Lower leg skin (tissue), 4 donors: ENCODE data around the gene PEX14. TPM values are rescaled to one million over a fixed set of nuclear protein-coding genes. Genes with fewer than 3 reads are reported as not detected.
"Not testable (repeated sequence)": the region's sequence is repeated elsewhere in the genome, so short reads cannot be mapped to it uniquely, and the experiment has no call there.

ENCODE experiments used
- DNase-seq, 2 donors: peaks; one replicate each; pipeline ENCODE4 v3.0.0-alpha.2; 2019; ENCODE audit warnings: low spot score in 2 of 2
- H3K4me3 ChIP-seq: fragments of 200-600 bp; sonication (generic); 2 replicates; pipeline ENCODE4 v1.5.1; 2017; ENCODE audit warnings: mild to moderate bottlenecking, low read depth; ENCODE audit not compliant: poor library complexity, severe bottlenecking
- CTCF ChIP-seq, 3 donors: fragments of 450-650 bp; IDR thresholded peaks; one replicate each; pipeline ENCODE4 v1.5.1; 2016; ENCODE audit warnings: antibody characterized with exemption in 3 of 3, mild to moderate bottlenecking in 3 of 3, moderate library complexity in 2 of 3
- POLR2A ChIP-seq, 2 donors: fragments of 450-650 bp; IDR thresholded peaks; one replicate each; pipeline ENCODE4 v1.6.1; 2016 to 2017; ENCODE audit warnings: antibody characterized with exemption in 2 of 2, mild to moderate bottlenecking in 1 of 2, moderate library complexity in 1 of 2
- WGBS, 2 donors: methylation state at CpG; one replicate each; pipeline ENCODE4 v1.1.5; 2018; 5-methylcytosine and 5-hydroxymethylcytosine counted together
- intact Hi-C: fragments of 100-400 bp; cut with DNase I; formaldehyde crosslinking; loops from one replicate; pipeline ENCODE4 v1.15.0; 2023; ENCODE audit warnings: low total_unique reads
- total RNA-seq, 4 donors: library from RNA; depleted of rRNA; stranded (reverse); fragments of >200 nt; gene quantifications; one replicate each; pipeline ENCODE4 v1.1.0, GENCODE V29; 2016

PEX14 gene
- 10 to 100 TPM; 14.1 to 22.8 (median 18.9) TPM for total RNA-seq

- WGBS, 2 donors: 11 to 16% methylated on average over 32 to 44 of the region's 50 CpGs
- intact Hi-C loops: no loop called here
- peak within 1 kb of the TSS; percentile 70 for H3K4me3 ChIP-seq
- TF ChIP-seq CTCF (IDR thresholded peaks at IDR 0.05) (no peak), POLR2A (IDR thresholded peaks at IDR 0.05) (no peak)
- DNase-seq: peak; percentile 77 to 96
Measured at GRCh38 chr1:10474613-10475507, at the start of gene PEX14. TSS of gene PEX14 (plus strand) at chr1:10474950. CDS start at chr1:10474967, 17 bp downstream.

- DNase-seq, H3K4me3 ChIP-seq, intact Hi-C loops: not testable (repeated sequence)
- WGBS, 2 donors: 73 to 84% methylated on average over 10 to 18 of the region's 21 CpGs
Measured at GRCh38 chr1:10425826-10426534, 48.8 kb upstream of the PEX14 start.

- DNase-seq, H3K4me3 ChIP-seq, intact Hi-C loops: not testable (repeated sequence)
- WGBS, 2 donors: 96% methylated on average over 19 of the region's 21 CpGs; no CpG with 5 or more reads in 1 of the 2 donors
Measured at GRCh38 chr1:10426535-10426848, 48.3 kb upstream of the PEX14 start.

GRCh38 chr1:10428984-10429383 is 45.8 kb upstream of the PEX14 start:
- intact Hi-C loops: loop anchor here (2.0 kb wide), 1 partner anchor 52 kb away; no protein-coding TSS in a partner anchor
- no peak for DNase-seq
- no peak for TF ChIP-seq POLR2A (IDR thresholded peaks at IDR 0.05)
- H3K4me3 ChIP-seq: no peak overlapping the region
- WGBS, 2 donors: 87 to 93% methylated on average over 4 to 5 of the region's 5 CpGs

- no peak for DNase-seq
- no peak for TF ChIP-seq CTCF (IDR thresholded peaks at IDR 0.05)
- no peak for TF ChIP-seq POLR2A (IDR thresholded peaks at IDR 0.05)
- peak overlapping the region; percentile 64 for H3K4me3 ChIP-seq
- WGBS, 2 donors: 13 to 20% methylated on average over 16 of the region's 16 CpGs
- intact Hi-C loops: loop anchor here (2.0 to 5.0 kb wide), 2 partner anchors 53 to 62 kb away; no protein-coding TSS in a partner anchor
Measured at GRCh38 chr1:10429868-10430215, 44.9 kb upstream of the PEX14 start.

- DNase-seq: peak; percentile 65 to 98
- TF ChIP-seq CTCF (IDR thresholded peaks at IDR 0.05) (peak in 2 of 3 donors; percentile 52 to 93), POLR2A (IDR thresholded peaks at IDR 0.05) (no peak)
- H3K4me3 ChIP-seq: peak within 1 kb of the TSS; percentile 64
- 0% methylated on average over 22 to 49 of the region's 95 CpGs for WGBS, 2 donors
- intact Hi-C loops: loop anchor here (5.0 kb wide), 1 partner anchor 62 kb away; no protein-coding TSS in a partner anchor
Measured at GRCh38 chr1:10430216-10431069, 44.3 kb upstream of the PEX14 start, which contains the start of gene CENPS. TSS of gene CENPS (plus strand) at chr1:10430433. CDS start at chr1:10430518, 85 bp downstream.
